C4-2B (cell line): ENCODE measurements around the gene LRRC27.

Experiments used
- ZFX ChIP-seq: fragments of 450-650 bp; IDR thresholded peaks from 2 replicates; pipeline ENCODE4 v1.6.1; 2017
- TF ChIP-seq, protein P1 (sequence below): fragments of 450-650 bp; conservative IDR thresholded peaks from 2 replicates; pipeline ENCODE4 v1.5.1; 2017; ENCODE audit warnings: mild to moderate bottlenecking

- TF ChIP-seq, protein P1, sequence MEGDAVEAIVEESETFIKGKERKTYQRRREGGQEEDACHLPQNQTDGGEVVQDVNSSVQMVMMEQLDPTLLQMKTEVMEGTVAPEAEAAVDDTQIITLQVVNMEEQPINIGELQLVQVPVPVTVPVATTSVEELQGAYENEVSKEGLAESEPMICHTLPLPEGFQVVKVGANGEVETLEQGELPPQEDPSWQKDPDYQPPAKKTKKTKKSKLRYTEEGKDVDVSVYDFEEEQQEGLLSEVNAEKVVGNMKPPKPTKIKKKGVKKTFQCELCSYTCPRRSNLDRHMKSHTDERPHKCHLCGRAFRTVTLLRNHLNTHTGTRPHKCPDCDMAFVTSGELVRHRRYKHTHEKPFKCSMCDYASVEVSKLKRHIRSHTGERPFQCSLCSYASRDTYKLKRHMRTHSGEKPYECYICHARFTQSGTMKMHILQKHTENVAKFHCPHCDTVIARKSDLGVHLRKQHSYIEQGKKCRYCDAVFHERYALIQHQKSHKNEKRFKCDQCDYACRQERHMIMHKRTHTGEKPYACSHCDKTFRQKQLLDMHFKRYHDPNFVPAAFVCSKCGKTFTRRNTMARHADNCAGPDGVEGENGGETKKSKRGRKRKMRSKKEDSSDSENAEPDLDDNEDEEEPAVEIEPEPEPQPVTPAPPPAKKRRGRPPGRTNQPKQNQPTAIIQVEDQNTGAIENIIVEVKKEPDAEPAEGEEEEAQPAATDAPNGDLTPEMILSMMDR = no peak
- no peak for TF ChIP-seq ZFX
Observed at GRCh38 chr10:132319853-132320653, 11.9 kb upstream of the LRRC27 start.
